Natural killer cell (primary cell): ENCODE measurements around the gene BTLA. TPM values are rescaled to one million over a fixed set of nuclear protein-coding genes. Genes with fewer than 3 reads are reported as not detected.

ENCODE experiments used
- ATAC-seq, 3 donors: fragments of 150-1000 bp in 2 of 3; fragments of 200-7000 bp in 1 of 3; cut with Tn5 transposase; 1 replicate in 1 of 3; 2 replicates in 2 of 3; pipeline ENCODE4 v1.10.0; 2021; ENCODE audit warnings: mild to moderate bottlenecking in 2 of 3, moderate library complexity in 2 of 3
- DNase-seq, 2 donors: peaks; one replicate each; pipeline versions ENCODE4 v3.0.0 to v3.0.0-alpha.2; 2013 to 2021; ENCODE audit warnings: mixed read lengths in 1 of 2
- H3K27ac ChIP-seq: one replicate; pipeline ENCODE4 v1.5.1; 2013; ENCODE audit warnings: mild to moderate bottlenecking, low read length
- H3K27me3 ChIP-seq: one replicate; pipeline ENCODE4 v1.6.1; 2013; ENCODE audit warnings: low read length; ENCODE audit not compliant: control insufficient read depth, insufficient read depth
- H3K36me3 ChIP-seq: one replicate; pipeline ENCODE4 v1.6.1; 2013; ENCODE audit warnings: low read length; ENCODE audit not compliant: control insufficient read depth, insufficient read depth
- H3K4me1 ChIP-seq: one replicate; pipeline ENCODE4 v1.6.1; 2013; ENCODE audit warnings: low read length; ENCODE audit not compliant: control insufficient read depth, insufficient read depth
- H3K4me3 ChIP-seq: one replicate; pipeline ENCODE4 v1.5.1; 2013; ENCODE audit warnings: low read length
- H3K9me3 ChIP-seq: one replicate; pipeline ENCODE4 v1.6.1; 2013; ENCODE audit warnings: low read length; ENCODE audit not compliant: control insufficient read depth, insufficient read depth
- H3K27ac Mint-ChIP-seq, 2 donors: one replicate each; pipeline ENCODE4 v1.8.0; 2022; ENCODE audit warnings: mild to moderate bottlenecking in 2 of 2, mixed read lengths in 2 of 2, moderate library complexity in 1 of 2
- H3K27me3 Mint-ChIP-seq, 2 donors: one replicate each; pipeline ENCODE4 v1.8.0; 2022; ENCODE audit warnings: low read depth in 2 of 2, mixed read lengths in 2 of 2
- H3K36me3 Mint-ChIP-seq: one replicate; pipeline ENCODE4 v1.8.0; 2022; ENCODE audit warnings: mixed read lengths
- H3K4me1 Mint-ChIP-seq, 2 donors: one replicate each; pipeline ENCODE4 v1.8.0; 2022; ENCODE audit warnings: mixed read lengths in 2 of 2
- H3K4me3 Mint-ChIP-seq: one replicate; pipeline ENCODE4 v1.8.0; 2022; ENCODE audit warnings: mild to moderate bottlenecking, moderate library complexity, mixed read lengths
- H3K9me3 Mint-ChIP-seq, 2 donors: one replicate each; pipeline ENCODE4 v1.8.0; 2022; ENCODE audit warnings: mixed read lengths in 2 of 2
- WGBS: methylation state at CpG from one replicate; pipeline ENCODE4 v1.1.7; 2013; ENCODE audit warnings: missing lambda C conversion rate; ENCODE audit not compliant: insufficient coverage; 5-methylcytosine and 5-hydroxymethylcytosine counted together
- intact Hi-C: fragments of 100-400 bp; cut with micrococcal nuclease; formaldehyde crosslinking; loops from one replicate; pipeline ENCODE4 v1.14.2; 2022
- total RNA-seq, 4 donors: library from RNA; stranded (reverse); fragments of 120-200 nt in 1 of 4; gene quantifications; one replicate each; pipeline versions ENCODE4 v1.2.3 to v1.2.4, GENCODE V29; 2013 to 2022
- TF ChIP-seq, protein P1 (sequence below): fragments of 200-600 bp; IDR thresholded peaks from one replicate; pipeline ENCODE4 v1.8.0; 2022; ENCODE audit warnings: antibody characterized with exemption

BTLA gene, protein sequence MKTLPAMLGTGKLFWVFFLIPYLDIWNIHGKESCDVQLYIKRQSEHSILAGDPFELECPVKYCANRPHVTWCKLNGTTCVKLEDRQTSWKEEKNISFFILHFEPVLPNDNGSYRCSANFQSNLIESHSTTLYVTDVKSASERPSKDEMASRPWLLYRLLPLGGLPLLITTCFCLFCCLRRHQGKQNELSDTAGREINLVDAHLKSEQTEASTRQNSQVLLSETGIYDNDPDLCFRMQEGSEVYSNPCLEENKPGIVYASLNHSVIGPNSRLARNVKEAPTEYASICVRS
- 1 to 10 TPM in 1 of 3 donors, under 1 TPM in 2; 0.56 to 4.0 (median 0.59) TPM for total RNA-seq
- total RNA-seq (2013) = 89.6 TPM

DNA sequence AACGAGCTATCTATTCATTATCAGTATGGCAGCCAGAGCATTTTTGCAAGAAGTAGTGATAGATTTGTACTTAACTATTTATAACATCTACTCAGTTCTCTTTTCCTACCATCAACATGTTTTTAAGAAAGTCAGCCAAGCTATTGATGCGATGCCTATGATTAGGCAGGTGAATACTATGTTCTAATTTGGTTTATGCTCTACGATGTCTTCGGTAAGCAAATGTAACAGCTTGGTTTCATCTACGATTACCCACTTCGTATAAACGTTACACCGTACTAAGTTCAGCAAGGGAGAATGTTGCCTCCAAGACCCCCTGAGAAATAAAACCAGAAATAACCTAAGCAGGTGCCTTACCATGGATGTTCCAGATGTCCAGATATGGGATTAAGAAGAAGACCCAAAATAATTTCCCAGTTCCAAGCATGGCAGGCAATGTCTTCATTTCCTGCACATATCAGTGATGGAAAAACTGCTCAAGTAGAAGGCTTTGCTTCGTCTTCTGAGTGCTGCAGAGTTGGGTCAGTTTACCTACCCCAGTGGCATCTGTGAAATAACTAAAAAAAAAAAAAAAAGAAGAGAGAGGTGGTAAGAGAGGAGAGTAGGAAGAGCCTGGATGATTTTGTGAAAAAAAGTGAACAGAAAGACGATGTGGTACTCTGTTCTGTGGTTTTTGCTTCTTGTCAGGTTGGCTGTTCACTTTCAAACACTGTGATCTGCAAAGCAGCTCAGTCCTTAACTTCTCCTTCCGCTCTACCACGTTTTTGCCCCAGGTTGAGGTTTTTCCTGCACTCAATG is at the start of gene BTLA:
Gene BTLA (minus strand): TSS at position 559 of the 798 bp plus-strand sequence. CDS start 114 bp downstream, at position 445.
- H3K27ac Mint-ChIP-seq = peak within 1 kb of the TSS; percentile 23 to 33
- peaks cover 13% of the 10 kb centered on the region in 2 donors for H3K4me1 Mint-ChIP-seq
- DNase-seq (peak in 1 of 2 donors; percentile 68), ATAC-seq (peak in 1 of 3 donors; percentile 50)
- no peaks in the 10 kb centered on the region for H3K27me3 ChIP-seq
- peak within 1 kb of the TSS; percentile 45 for H3K4me3 Mint-ChIP-seq
- H3K27me3 Mint-ChIP-seq = no peaks in the 10 kb centered on the region
- H3K36me3 Mint-ChIP-seq = no peaks in the 10 kb centered on the region
- TF ChIP-seq, protein P1, sequence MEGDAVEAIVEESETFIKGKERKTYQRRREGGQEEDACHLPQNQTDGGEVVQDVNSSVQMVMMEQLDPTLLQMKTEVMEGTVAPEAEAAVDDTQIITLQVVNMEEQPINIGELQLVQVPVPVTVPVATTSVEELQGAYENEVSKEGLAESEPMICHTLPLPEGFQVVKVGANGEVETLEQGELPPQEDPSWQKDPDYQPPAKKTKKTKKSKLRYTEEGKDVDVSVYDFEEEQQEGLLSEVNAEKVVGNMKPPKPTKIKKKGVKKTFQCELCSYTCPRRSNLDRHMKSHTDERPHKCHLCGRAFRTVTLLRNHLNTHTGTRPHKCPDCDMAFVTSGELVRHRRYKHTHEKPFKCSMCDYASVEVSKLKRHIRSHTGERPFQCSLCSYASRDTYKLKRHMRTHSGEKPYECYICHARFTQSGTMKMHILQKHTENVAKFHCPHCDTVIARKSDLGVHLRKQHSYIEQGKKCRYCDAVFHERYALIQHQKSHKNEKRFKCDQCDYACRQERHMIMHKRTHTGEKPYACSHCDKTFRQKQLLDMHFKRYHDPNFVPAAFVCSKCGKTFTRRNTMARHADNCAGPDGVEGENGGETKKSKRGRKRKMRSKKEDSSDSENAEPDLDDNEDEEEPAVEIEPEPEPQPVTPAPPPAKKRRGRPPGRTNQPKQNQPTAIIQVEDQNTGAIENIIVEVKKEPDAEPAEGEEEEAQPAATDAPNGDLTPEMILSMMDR = no peak
- H3K27ac ChIP-seq = peak within 1 kb of the TSS; percentile 78
- peak within 1 kb of the TSS; percentile 58 for H3K4me3 ChIP-seq
- 58% methylated on average over 9 of the region's 12 CpGs for WGBS
- H3K36me3 ChIP-seq = no peaks in the 10 kb centered on the region
- no peaks in the 10 kb centered on the region for H3K9me3 ChIP-seq
- peaks cover 0 to 3% of the 10 kb centered on the region in 2 donors for H3K9me3 Mint-ChIP-seq
- no peaks in the 10 kb centered on the region for H3K4me1 ChIP-seq
- intact Hi-C loops = no loop called here

DNA sequence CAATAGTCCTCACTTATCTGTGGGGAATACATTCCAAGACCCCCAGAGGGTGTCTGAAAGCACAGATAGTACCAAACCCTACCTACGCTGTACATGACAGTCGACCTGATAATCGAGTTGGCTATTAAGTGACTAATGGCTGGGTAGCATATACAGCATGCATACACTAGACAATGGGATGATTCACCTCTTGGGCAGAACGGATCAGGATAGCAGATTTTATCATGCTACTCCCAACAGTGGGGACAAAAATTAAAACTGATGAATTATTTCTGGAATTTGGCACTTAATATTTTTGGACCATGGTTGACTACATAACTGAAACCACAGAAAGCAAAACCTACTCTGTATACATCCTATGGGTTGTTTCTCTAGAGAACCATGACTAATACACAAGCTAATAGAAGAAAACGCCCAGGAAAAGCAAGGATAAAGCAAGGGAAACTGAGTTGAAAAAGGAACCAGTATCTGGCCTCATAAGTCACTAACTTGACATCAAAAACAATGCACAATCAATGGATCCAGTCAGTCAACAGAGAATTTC is 47.0 kb upstream of the BTLA start:
- Mint-ChIP-seq H3K9me3 (no peaks in the 10 kb centered on the region), H3K4me1 (peaks cover 11 to 14% of the 10 kb centered on the region in 2 donors), H3K27ac (no peak overlapping the region), H3K27me3 (no peaks in the 10 kb centered on the region), H3K4me3 (no peak overlapping the region), H3K36me3 (peaks cover 15% of the 10 kb centered on the region)
- intact Hi-C loops = no loop called here
- Histone ChIP-seq H3K4me3 (no peak overlapping the region), H3K27me3 (no peaks in the 10 kb centered on the region), H3K9me3 (no peaks in the 10 kb centered on the region), H3K4me1 (no peaks in the 10 kb centered on the region), H3K36me3 (peaks cover 68% of the 10 kb centered on the region), H3K27ac (no peak overlapping the region)
- ATAC-seq (no peak), DNase-seq (no peak)
- TF ChIP-seq, protein P1 = no peak
- 89% methylated on average over 5 of the region's 5 CpGs for WGBS

DNA sequence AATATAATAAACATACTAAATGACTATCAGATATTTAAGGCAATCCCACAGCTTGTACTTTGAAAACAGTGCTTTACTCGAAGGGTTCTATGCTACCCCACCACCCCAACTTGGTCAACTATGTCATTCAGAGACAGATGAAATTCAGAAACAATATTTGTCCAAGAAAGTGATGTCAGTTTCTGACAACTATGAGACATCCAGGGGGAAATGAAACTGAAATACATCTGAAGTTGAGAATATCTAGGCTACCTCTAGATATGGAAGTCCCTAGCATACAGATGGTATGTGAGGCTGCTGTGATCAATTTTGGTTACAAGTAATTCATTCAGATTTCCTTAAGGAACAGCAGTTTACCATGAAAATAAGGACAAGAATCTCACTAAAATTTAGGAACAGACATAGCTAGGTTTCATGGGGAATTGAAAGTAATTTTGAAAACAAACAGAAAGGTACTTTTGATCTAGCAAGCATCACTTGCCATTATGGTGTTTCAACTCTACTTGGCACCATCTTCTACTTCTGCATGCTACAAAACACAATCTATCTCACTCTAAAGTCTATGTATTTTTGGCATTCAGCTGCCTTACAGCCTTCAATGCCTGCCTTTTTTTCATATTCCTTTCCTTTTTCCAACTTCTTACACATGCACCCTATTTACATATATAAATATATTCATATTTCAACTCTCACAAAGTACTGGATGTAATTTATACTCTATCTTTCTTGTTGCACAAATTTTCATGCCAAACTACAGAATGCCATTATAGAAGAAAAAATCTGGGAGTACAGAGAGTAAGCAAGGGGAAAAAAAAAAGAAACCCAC is 40.8 kb upstream of the BTLA start:
- Mint-ChIP-seq H3K9me3 (no peaks in the 10 kb centered on the region), H3K27me3 (no peaks in the 10 kb centered on the region), H3K4me3 (no peak overlapping the region), H3K4me1 (peaks cover 0 to 6% of the 10 kb centered on the region in 2 donors), H3K36me3 (no peaks in the 10 kb centered on the region), H3K27ac (no peak overlapping the region)
- no peak overlapping the region for H3K4me3 ChIP-seq
- DNase-seq (no peak), ATAC-seq (no peak)
- intact Hi-C loops = no loop called here
- H3K27me3 ChIP-seq = no peaks in the 10 kb centered on the region
- peak overlapping the region; percentile 45 for H3K27ac ChIP-seq
- peaks cover 66% of the 10 kb centered on the region for H3K36me3 ChIP-seq
- H3K4me1 ChIP-seq = no peaks in the 10 kb centered on the region
- TF ChIP-seq, protein P1 = no peak
- WGBS = 91% methylated on average over 1 of the region's 1 CpG
- no peaks in the 10 kb centered on the region for H3K9me3 ChIP-seq
